HG03354 (cell line): Measurements from ENCODE around the gene RAB23.

Source experiments
- ATAC-seq: cut with Tn5 transposase; IDR thresholded peaks from one replicate; pipeline ENCODE4 v1.9.1; 2021; ENCODE audit warnings: mild to moderate bottlenecking; ENCODE audit not compliant: unreplicated experiment, poor library complexity, severe bottlenecking

The RAB23 gene

DNA sequence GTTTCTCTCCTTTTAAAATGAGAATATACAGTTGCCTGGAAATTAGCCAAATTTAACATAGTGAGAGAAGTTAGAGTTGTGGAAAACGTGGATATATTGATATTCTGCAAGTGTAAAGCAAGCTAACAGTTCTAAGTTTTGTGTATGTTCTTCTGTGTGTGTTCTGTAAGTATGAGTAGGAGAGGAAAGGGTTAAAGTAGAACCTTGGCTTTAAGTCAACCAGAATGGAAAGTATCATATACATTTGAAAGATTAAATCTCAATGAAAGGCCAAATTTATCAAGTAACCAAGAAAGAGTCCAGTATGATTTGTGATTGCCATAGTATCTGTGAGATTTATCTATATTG lies 80.0 kb downstream of the RAB23 start:
- ATAC-seq: no peak

DNA sequence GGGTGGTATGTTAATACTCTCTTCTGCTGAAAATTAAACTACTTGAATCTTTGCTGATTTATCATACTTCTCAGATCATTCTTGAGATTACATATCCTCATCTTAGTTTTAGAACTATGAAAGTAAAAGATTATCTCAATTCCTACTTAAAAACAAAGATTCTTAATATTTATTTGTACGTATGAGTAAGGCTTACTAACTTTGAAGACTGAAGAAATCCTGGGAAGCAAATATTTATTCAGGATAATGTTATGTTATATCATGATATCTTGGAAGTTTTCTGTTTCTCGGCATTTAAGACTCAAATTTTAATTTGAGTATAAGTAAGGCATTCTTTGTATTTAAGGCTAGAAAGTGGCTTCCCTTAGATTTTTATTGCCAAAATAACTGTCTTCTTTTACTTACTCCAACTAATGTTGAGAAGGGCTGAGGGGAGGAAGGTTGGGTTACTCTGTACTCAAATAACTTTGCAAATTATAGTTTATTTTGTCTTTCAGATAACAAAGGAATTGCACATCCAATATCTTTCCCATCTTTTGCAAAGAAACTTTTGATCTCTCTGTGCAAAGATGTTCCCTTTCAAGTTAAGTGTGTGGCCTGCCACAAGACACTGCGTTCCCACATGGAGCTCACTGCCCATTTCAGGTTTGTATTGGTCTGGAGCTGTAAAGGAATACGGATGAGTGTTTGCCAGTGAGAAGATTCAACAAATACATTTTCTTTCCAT lies 80.5 kb downstream of the RAB23 start:
- no peak for ATAC-seq

DNA sequence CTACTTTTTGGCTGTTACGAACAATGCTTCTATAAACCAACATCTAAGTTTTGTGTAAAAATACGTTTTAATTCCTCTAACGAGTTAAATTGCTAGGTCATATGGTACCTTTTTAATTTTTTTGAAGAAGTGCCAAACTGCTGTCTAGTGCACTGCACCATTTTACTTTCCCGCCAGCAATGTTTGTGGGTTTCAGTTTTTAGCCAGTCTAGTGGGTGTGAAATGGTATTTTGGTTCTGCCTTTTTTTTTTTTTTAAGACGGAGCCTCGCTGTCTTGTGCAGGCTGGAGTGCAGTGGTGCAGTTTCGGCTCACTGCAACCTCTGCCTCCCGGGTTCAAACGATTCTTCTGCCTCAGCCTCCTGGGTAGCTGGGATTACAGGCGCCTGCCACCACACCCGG lies 84.1 kb downstream of the RAB23 start:
- no peak for ATAC-seq

DNA sequence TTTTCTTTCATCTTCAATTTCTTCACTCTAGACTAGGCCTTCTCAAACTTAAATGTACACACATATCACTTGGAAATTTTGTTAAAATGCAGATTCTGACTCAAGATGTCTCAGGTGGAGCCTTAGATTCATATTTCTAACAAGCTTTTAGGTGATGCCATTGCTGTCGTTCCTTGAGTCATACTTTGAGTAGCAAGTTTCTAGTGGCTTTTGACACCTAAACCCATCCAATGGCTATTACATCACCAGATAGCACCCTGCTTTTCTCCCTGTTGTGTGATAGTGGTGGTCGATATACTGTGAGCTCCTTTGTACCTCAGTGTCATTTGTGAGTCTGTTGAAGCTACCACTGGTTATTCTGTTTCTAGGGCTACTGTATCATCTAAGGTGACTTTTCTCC lies 84.8 kb downstream of the RAB23 start:
- no peak for ATAC-seq
